HepG2 (cell line): ENCODE data around the gene ROMO1. TPM values are rescaled to one million over a fixed set of nuclear protein-coding genes. Genes with fewer than 3 reads are reported as not detected.

Experiments
- BHLHE40 ChIP-seq: IDR thresholded peaks from 2 replicates; pipeline ENCODE4 v1.6.1; 2011; ENCODE audit warnings: low read length, improper control_type of control experiment
- E2F1 ChIP-seq: sonication (generic); formaldehyde crosslinking; IDR thresholded peaks from 2 replicates; pipeline ENCODE4 v1.5.0; 2020; ENCODE audit warnings: missing genetic modification reagents
- MEF2D ChIP-seq: sonication (generic); formaldehyde crosslinking; IDR thresholded peaks from 2 replicates; pipeline ENCODE4 v1.5.1; 2020; ENCODE audit warnings: mild to moderate bottlenecking, missing genetic modification reagents
- NBN ChIP-seq: fragments of 450-650 bp; conservative IDR thresholded peaks from 2 replicates; pipeline ENCODE4 v1.6.1; 2017
- NPAS2 ChIP-seq: sonication (generic); formaldehyde crosslinking; IDR thresholded peaks from 2 replicates; pipeline ENCODE4 v1.8.0; 2022; ENCODE audit warnings: mild to moderate bottlenecking, missing genetic modification reagents, borderline replicate concordance
- RELA ChIP-seq: sonication (generic); formaldehyde crosslinking; IDR thresholded peaks from 2 replicates; pipeline ENCODE4 v1.4.0; 2020; ENCODE audit warnings: missing genetic modification reagents
- SALL1 ChIP-seq: sonication (generic); formaldehyde crosslinking; IDR thresholded peaks from 2 replicates; pipeline ENCODE4 v1.8.0; 2022; ENCODE audit warnings: mild to moderate bottlenecking, missing genetic modification reagents
- SP140L ChIP-seq: sonication (generic); formaldehyde crosslinking; IDR thresholded peaks from 2 replicates; pipeline ENCODE4 v1.4.0; 2020; ENCODE audit warnings: missing genetic modification reagents, borderline replicate concordance
- ZBED4 ChIP-seq: sonication (generic); formaldehyde crosslinking; IDR thresholded peaks from 2 replicates; pipeline ENCODE4 v1.4.0; 2020; ENCODE audit warnings: missing genetic modification reagents, borderline replicate concordance
- ZFYVE20 ChIP-seq: sonication (generic); formaldehyde crosslinking; IDR thresholded peaks from 2 replicates; pipeline ENCODE4 v1.8.0; 2023; ENCODE audit warnings: low read depth, mild to moderate bottlenecking, moderate library complexity, missing genetic modification reagents, borderline replicate concordance
- ZMYM2 ChIP-seq: sonication (generic); formaldehyde crosslinking; IDR thresholded peaks from 2 replicates; pipeline ENCODE4 v1.8.0; 2022; ENCODE audit warnings: mild to moderate bottlenecking, missing genetic modification reagents
- ZNF282 ChIP-seq: fragments of 450-650 bp; IDR thresholded peaks from 2 replicates; pipeline ENCODE4 v1.6.1; 2018; ENCODE audit not compliant: partially characterized antibody
- ZNF563 ChIP-seq: sonication (generic); formaldehyde crosslinking; IDR thresholded peaks from 2 replicates; pipeline ENCODE4 v1.8.0; 2022; ENCODE audit warnings: mild to moderate bottlenecking, moderate library complexity, missing genetic modification reagents
- ZNF615 ChIP-seq: sonication (generic); formaldehyde crosslinking; IDR thresholded peaks from 2 replicates; pipeline ENCODE4 v1.5.0; 2020; ENCODE audit warnings: mild to moderate bottlenecking, missing genetic modification reagents, borderline replicate concordance
- ZNF7 ChIP-seq: IDR thresholded peaks from 2 replicates; pipeline ENCODE4 v1.6.1; 2016; ENCODE audit warnings: missing biosample characterization, missing genetic modification reagents
- ZNF720 ChIP-seq: sonication (generic); formaldehyde crosslinking; IDR thresholded peaks from 2 replicates; pipeline ENCODE4 v1.4.0; 2020; ENCODE audit warnings: missing genetic modification reagents
- ZNF768 ChIP-seq: sonication (generic); formaldehyde crosslinking; IDR thresholded peaks from 2 replicates; pipeline ENCODE4 v1.4.0; 2020; ENCODE audit warnings: missing genetic modification reagents
- ZNF792 ChIP-seq: IDR thresholded peaks from 2 replicates; pipeline ENCODE4 v1.6.1; 2016
- ZSCAN30 ChIP-seq: sonication (generic); formaldehyde crosslinking; IDR thresholded peaks from 2 replicates; pipeline ENCODE4 v1.5.0; 2020; ENCODE audit warnings: mild to moderate bottlenecking, missing genetic modification reagents
- polyA plus RNA-seq, 8 experiments: library from polyadenylated mRNA; depleted of rRNA in 3 of 8; stranded (reverse) in 7 of 8; unstranded in 1 of 8; fragments of >200 nt; fragmentation: Illumina TruSeq in 4 of 8; extraction: Trizol in 4 of 8; gene quantifications; 2 replicates each; pipeline versions ENCODE4 v1.2.1 to v1.2.3, GENCODE V29; 2011 to 2016; ENCODE audit warnings: low read depth in 4 of 8, missing spikeins in 1 of 8, mixed read lengths in 1 of 8; ENCODE audit not compliant: insufficient read depth in 1 of 8
- total RNA-seq, 5 experiments: library from RNA; depleted of rRNA; stranded (reverse); fragments of >200 nt; fragmentation: Illumina TruSeq; extraction: Trizol; gene quantifications; 2 replicates each; pipeline ENCODE4 v1.2.3, GENCODE V29; 2016; ENCODE audit warnings: low read depth in 1 of 5
- TF ChIP-seq, protein P1 (sequence below): sonication (generic); formaldehyde crosslinking; IDR thresholded peaks from 2 replicates; pipeline ENCODE4 v1.9.0; 2021; ENCODE audit warnings: missing genetic modification reagents, borderline replicate concordance
- TF ChIP-seq, protein P2 (sequence below): sonication (generic); formaldehyde crosslinking; IDR thresholded peaks from 2 replicates; pipeline ENCODE4 v1.5.0; 2020; ENCODE audit warnings: missing genetic modification reagents
- TF ChIP-seq, protein P3 (sequence below): sonication (generic); formaldehyde crosslinking; IDR thresholded peaks from 2 replicates; pipeline ENCODE4 v1.5.1; 2020; ENCODE audit warnings: missing genetic modification reagents, mild to moderate bottlenecking, borderline replicate concordance

The ROMO1 gene
- total and polyA plus RNA-seq, 2 of the 13 experiments (the other 11 are each of a cell fraction or from before 2014, with no cell fraction given): 636 to 755 TPM

- TF ChIP-seq ZNF563 (CRISPR knock-in tag) (no peak), ZNF615 (CRISPR knock-in tag) (no peak), ZNF720 (no peak), SALL1 (CRISPR knock-in tag) (peak; percentile 65), ZNF792 (CRISPR knock-in tag) (0 out of 2 replicates have a peak, but pooled peaks have one; percentile 5), MEF2D (CRISPR knock-in tag) (0 out of 2 replicates have a peak, but pooled peaks have one; percentile 52), RELA (CRISPR knock-in tag) (no peak), E2F1 (CRISPR knock-in tag) (no peak; the same call in 1 of the 2 replicates), NPAS2 (CRISPR knock-in tag) (no peak), SP140L (CRISPR knock-in tag) (no peak), ZNF282 (no peak), ZNF768 (CRISPR knock-in tag) (no peak; the same call in 1 of the 2 replicates), ZMYM2 (CRISPR knock-in tag) (peak; percentile 75), ZSCAN30 (CRISPR knock-in tag) (no peak), NBN (no peak), ZFYVE20 (CRISPR knock-in tag) (no peak), ZBED4 (CRISPR knock-in tag) (no peak; the same call in 1 of the 2 replicates), ZNF7 (CRISPR knock-in tag) (no peak), BHLHE40 (no peak)
- TF ChIP-seq, protein P1, sequence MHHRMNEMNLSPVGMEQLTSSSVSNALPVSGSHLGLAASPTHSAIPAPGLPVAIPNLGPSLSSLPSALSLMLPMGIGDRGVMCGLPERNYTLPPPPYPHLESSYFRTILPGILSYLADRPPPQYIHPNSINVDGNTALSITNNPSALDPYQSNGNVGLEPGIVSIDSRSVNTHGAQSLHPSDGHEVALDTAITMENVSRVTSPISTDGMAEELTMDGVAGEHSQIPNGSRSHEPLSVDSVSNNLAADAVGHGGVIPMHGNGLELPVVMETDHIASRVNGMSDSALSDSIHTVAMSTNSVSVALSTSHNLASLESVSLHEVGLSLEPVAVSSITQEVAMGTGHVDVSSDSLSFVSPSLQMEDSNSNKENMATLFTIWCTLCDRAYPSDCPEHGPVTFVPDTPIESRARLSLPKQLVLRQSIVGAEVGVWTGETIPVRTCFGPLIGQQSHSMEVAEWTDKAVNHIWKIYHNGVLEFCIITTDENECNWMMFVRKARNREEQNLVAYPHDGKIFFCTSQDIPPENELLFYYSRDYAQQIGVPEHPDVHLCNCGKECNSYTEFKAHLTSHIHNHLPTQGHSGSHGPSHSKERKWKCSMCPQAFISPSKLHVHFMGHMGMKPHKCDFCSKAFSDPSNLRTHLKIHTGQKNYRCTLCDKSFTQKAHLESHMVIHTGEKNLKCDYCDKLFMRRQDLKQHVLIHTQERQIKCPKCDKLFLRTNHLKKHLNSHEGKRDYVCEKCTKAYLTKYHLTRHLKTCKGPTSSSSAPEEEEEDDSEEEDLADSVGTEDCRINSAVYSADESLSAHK (CRISPR knock-in tag): no peak
- TF ChIP-seq, protein P2, sequence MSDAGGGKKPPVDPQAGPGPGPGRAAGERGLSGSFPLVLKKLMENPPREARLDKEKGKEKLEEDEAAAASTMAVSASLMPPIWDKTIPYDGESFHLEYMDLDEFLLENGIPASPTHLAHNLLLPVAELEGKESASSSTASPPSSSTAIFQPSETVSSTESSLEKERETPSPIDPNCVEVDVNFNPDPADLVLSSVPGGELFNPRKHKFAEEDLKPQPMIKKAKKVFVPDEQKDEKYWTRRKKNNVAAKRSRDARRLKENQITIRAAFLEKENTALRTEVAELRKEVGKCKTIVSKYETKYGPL (CRISPR knock-in tag): no peak
- TF ChIP-seq, protein P3, sequence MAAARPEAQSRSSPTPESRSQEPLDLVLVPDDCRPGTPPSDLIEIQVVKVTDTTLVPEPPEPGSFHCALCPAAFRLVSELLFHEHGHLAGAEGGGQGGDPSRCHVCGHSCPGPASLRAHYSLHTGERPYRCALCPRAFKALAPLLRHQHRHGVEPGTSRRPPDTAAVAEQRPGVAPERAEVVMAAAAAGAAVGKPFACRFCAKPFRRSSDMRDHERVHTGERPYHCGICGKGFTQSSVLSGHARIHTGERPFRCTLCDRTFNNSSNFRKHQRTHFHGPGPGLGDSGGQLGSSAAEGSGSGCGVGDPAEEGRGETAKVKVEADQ (CRISPR knock-in tag): no peak
Observed at GRCh38 chr20:35743693-35744491, 44.7 kb downstream of the ROMO1 start (continued).
